Fibroblast of villous mesenchyme (primary cell): ENCODE results near the gene CHD1. TPM values are rescaled to one million over a fixed set of nuclear protein-coding genes. Genes with fewer than 3 reads are reported as not detected.

Experiments
- DNase-seq: peaks from one replicate; pipeline ENCODE4 v3.0.0-alpha.2; 2010; ENCODE audit warnings: low read depth
- H3K4me3 ChIP-seq: 2 replicates; pipeline ENCODE4 v1.5.1; 2011; ENCODE audit warnings: low read depth, mild to moderate bottlenecking, low read length
- CTCF ChIP-seq: IDR thresholded peaks from 2 replicates; pipeline ENCODE4 v1.5.1; 2012; ENCODE audit warnings: low read depth, mild to moderate bottlenecking, low read length; ENCODE audit not compliant: insufficient read depth
- total RNA-seq: library from RNA; depleted of rRNA; stranded (reverse); fragments of >200 nt; gene quantifications from 2 replicates; pipeline ENCODE4 v1.2.3, GENCODE V29; 2012

CHD1 gene
- total RNA-seq, 1 donor, result 50.1 TPM

GRCh38 chr5:98927242-98927988 is 1.4 kb downstream of the CHD1 start:
- H3K4me3 ChIP-seq, result peak overlapping the region; percentile 87
- TF ChIP-seq CTCF, result no peak
- peak; percentile 81 for DNase-seq

- no peak for TF ChIP-seq CTCF
- DNase-seq, result no peak
- H3K4me3 ChIP-seq, result no peak overlapping the region
Observed at GRCh38 chr5:98923966-98924365, 4.8 kb downstream of the CHD1 start.

GRCh38 chr5:98921947-98922505 is 6.8 kb downstream of the CHD1 start:
- no peak for TF ChIP-seq CTCF
- no peak overlapping the region for H3K4me3 ChIP-seq
- DNase-seq, result no peak

GRCh38 chr5:98917433-98917832 is 11.4 kb downstream of the CHD1 start:
- no peak for TF ChIP-seq CTCF
- no peak overlapping the region for H3K4me3 ChIP-seq
- peak; percentile 34 for DNase-seq

- no peak for DNase-seq
- TF ChIP-seq CTCF, result no peak
- no peak overlapping the region for H3K4me3 ChIP-seq
Observed at GRCh38 chr5:98916540-98916939, 12.3 kb downstream of the CHD1 start.

- DNase-seq, result no peak
- no peak for TF ChIP-seq CTCF
- no peak overlapping the region for H3K4me3 ChIP-seq
Observed at GRCh38 chr5:98913911-98914310, 14.9 kb downstream of the CHD1 start.
